Endothelial cell of umbilical vein (primary cell): Measurements from ENCODE around the gene CCDC167. TPM values are rescaled to one million over a fixed set of nuclear protein-coding genes. Genes with fewer than 3 reads are reported as not detected.

Source experiments
- BruUV-seq: library from RNA; stranded (reverse); fragments of 400-500 nt; replicated peaks from 2 replicates; lab custom pipeline; 2021; lab: Mats Ljungman, UMichigan
- CTCF ChIA-PET: fragments of 300-600, 350-600 bp; sonication (Branson Sonifier 250); formaldehyde crosslinking; loops from one replicate; lab custom pipeline; 2021; ENCODE audit warnings: antibody characterized with exemption, inconsistent platforms; lab: Charles Lee
- POLR2A ChIA-PET: fragments of 300-600, 350-600 bp; sonication (Branson Sonifier 250); formaldehyde crosslinking; loops from one replicate; lab custom pipeline; 2021; ENCODE audit warnings: antibody characterized with exemption, inconsistent platforms; lab: Charles Lee
- DNase-seq: peaks from one replicate; pipeline ENCODE4 v3.0.0-alpha.2; 2011; ENCODE audit warnings: low read depth, low spot score
- FAIRE-seq: peaks from 2 replicates; lab custom pipeline; 2011; peaks lifted over from hg19 to GRCh38; lab: Jason Lieb, UNC
- H2AFZ ChIP-seq: 2 replicates; pipeline ENCODE4 v1.6.0; 2012; ENCODE audit warnings: low read depth, low read length, control low read depth, inconsistent platforms
- H3K27ac ChIP-seq: 2 replicates; pipeline ENCODE4 v1.5.1; 2011; ENCODE audit warnings: low read depth, mild to moderate bottlenecking, control low read depth, low read length, moderate library complexity; ENCODE audit not compliant: insufficient read depth
- H3K27me3 ChIP-seq, 2 experiments: 2 replicates each; pipeline versions ENCODE4 v1.6.0 to v1.6.1; 2011; ENCODE audit warnings: low read length in 2 of 2, mixed read lengths in 1 of 2; ENCODE audit not compliant: control insufficient read depth in 2 of 2, insufficient read depth in 2 of 2
- H3K36me3 ChIP-seq, 2 experiments: 2 replicates in 1 of 2; 3 replicates in 1 of 2; pipeline ENCODE4 v1.5.1; 2011; ENCODE audit warnings: low read length in 2 of 2, mild to moderate bottlenecking in 1 of 2, moderate library complexity in 1 of 2; ENCODE audit not compliant: control insufficient read depth in 2 of 2, insufficient read depth in 2 of 2; ENCODE audit errors: extremely low read depth in 1 of 2
- H3K4me1 ChIP-seq: 3 replicates; pipeline ENCODE4 v1.5.1; 2011; ENCODE audit warnings: mild to moderate bottlenecking, low read length; ENCODE audit not compliant: control insufficient read depth, insufficient read depth; ENCODE audit errors: extremely low read depth
- H3K4me2 ChIP-seq: 2 replicates; pipeline ENCODE4 v1.6.1; 2011; ENCODE audit warnings: low read length, control low read depth, mixed read lengths; ENCODE audit not compliant: insufficient read depth
- H3K4me3 ChIP-seq, 3 experiments: fragments of 200-600 bp in 1 of 3; sonication (generic), shearing (Covaris generic) in 1 of 3; replicated peaks in 1 of 3; 2 replicates each; pipeline ENCODE4 v1.5.1; 2011 to 2016; ENCODE audit warnings: control low read depth in 3 of 3, low read length in 3 of 3, mild to moderate bottlenecking in 2 of 3, inconsistent platforms in 1 of 3, low read depth in 1 of 3, moderate library complexity in 1 of 3; ENCODE audit not compliant: insufficient read depth in 1 of 3
- H3K79me2 ChIP-seq: 2 replicates; pipeline ENCODE4 v1.6.0; 2012; ENCODE audit warnings: low read length, inconsistent platforms; ENCODE audit not compliant: control insufficient read depth, insufficient read depth
- H3K9ac ChIP-seq: replicated peaks from 2 replicates; pipeline ENCODE3; 2011; ENCODE audit warnings: low read length, control low read depth; ENCODE audit not compliant: insufficient read depth; ENCODE audit errors: extremely low read depth
- H3K9me1 ChIP-seq: replicated peaks from 3 replicates; pipeline ENCODE4 v1.6.0; 2011; ENCODE audit warnings: mild to moderate bottlenecking, low read length; ENCODE audit not compliant: control insufficient read depth, insufficient read depth; ENCODE audit errors: extremely low read depth
- H3K9me3 ChIP-seq: replicated peaks from 2 replicates; pipeline ENCODE4 v1.5.1; 2012; ENCODE audit warnings: low read length, inconsistent platforms; ENCODE audit not compliant: control insufficient read depth, insufficient read depth
- H4K20me1 ChIP-seq: replicated peaks from 2 replicates; pipeline ENCODE3; 2011; ENCODE audit warnings: mild to moderate bottlenecking, low read length; ENCODE audit not compliant: control insufficient read depth, insufficient read depth; ENCODE audit errors: extremely low read depth
- CTCF ChIP-seq, 2 donors: IDR thresholded peaks; 1 replicate in 1 of 2; 2 replicates in 1 of 2; pipeline ENCODE4 v1.5.1; 2011; ENCODE audit warnings: low read length in 2 of 2, mild to moderate bottlenecking in 2 of 2, moderate library complexity in 2 of 2, control low read depth in 1 of 2, inconsistent platforms in 1 of 2, low read depth in 1 of 2; ENCODE audit not compliant: insufficient read depth in 1 of 2; ENCODE audit errors: extremely low read depth in 1 of 2
- EZH2 ChIP-seq: IDR thresholded peaks from 2 replicates; pipeline ENCODE4 v1.6.1; 2012; ENCODE audit warnings: borderline replicate concordance, low read depth, mild to moderate bottlenecking, moderate library complexity, low read length, inconsistent platforms; ENCODE audit not compliant: severe bottlenecking
- FOS ChIP-seq: IDR thresholded peaks from 2 replicates; pipeline ENCODE4 v1.6.1; 2011; ENCODE audit warnings: mild to moderate bottlenecking, low read length, moderate library complexity, borderline replicate concordance; ENCODE audit not compliant: insufficient read depth
- GATA2 ChIP-seq: IDR thresholded peaks from 2 replicates; pipeline ENCODE4 v1.7.0; 2011; ENCODE audit warnings: low read depth, mild to moderate bottlenecking, moderate library complexity, mixed read lengths, low read length; ENCODE audit not compliant: insufficient read length, insufficient read depth
- JUN ChIP-seq: IDR thresholded peaks from 2 replicates; pipeline ENCODE4 v1.6.1; 2011; ENCODE audit warnings: borderline replicate concordance, low read depth; ENCODE audit not compliant: insufficient read length, insufficient read depth
- MYC ChIP-seq: IDR thresholded peaks from one replicate; pipeline ENCODE4 v1.6.1; 2011; ENCODE audit warnings: mild to moderate bottlenecking, low read depth, low read length
- POLR2A ChIP-seq: IDR thresholded peaks from 2 replicates; pipeline ENCODE4 v1.6.1; 2012; ENCODE audit warnings: low read depth, mild to moderate bottlenecking, control low read depth, low read length
- POLR2AphosphoS5 ChIP-seq: IDR thresholded peaks from 2 replicates; pipeline ENCODE4 v1.6.1; 2012; ENCODE audit warnings: low read depth, mild to moderate bottlenecking, control low read depth, low read length, moderate library complexity; ENCODE audit not compliant: insufficient read depth
- dilution Hi-C: fragments of 300-500 bp; cut with MboI; formaldehyde crosslinking; loops from one replicate; pipeline ENCODE4 v1.15.0; 2019; ENCODE audit warnings: low sequenced_read_pairs; ENCODE audit not compliant: extremely low pct_ligation_motif_present
- intact Hi-C: fragments of 100-400 bp; cut with micrococcal nuclease; formaldehyde crosslinking; loops from one replicate; pipeline ENCODE4 v1.10.0; 2022
- polyA plus RNA-seq, 4 experiments: library from polyadenylated mRNA; depleted of rRNA in 3 of 4; stranded (reverse) in 3 of 4; unstranded in 1 of 4; fragments of >200 nt; gene quantifications; 2 replicates each; pipeline versions ENCODE4 v1.2.1 to v1.2.3, GENCODE V29; 2011 to 2012; ENCODE audit warnings: missing spikeins in 1 of 4
- total RNA-seq: library from RNA; stranded (reverse); gene quantifications from 2 replicates; pipeline ENCODE4 v1.2.3, GENCODE V29; 2021
- TF ChIP-seq, protein P1 (sequence below): IDR thresholded peaks from 2 replicates; pipeline ENCODE4 v1.6.1; 2011; ENCODE audit not compliant: insufficient read depth, insufficient read length

CCDC167 gene
- total and polyA plus RNA-seq, 2 donors (not counting 3 experiments of a cell fraction or from before 2014, with no cell fraction given) = 46.6 to 105 TPM

DNA sequence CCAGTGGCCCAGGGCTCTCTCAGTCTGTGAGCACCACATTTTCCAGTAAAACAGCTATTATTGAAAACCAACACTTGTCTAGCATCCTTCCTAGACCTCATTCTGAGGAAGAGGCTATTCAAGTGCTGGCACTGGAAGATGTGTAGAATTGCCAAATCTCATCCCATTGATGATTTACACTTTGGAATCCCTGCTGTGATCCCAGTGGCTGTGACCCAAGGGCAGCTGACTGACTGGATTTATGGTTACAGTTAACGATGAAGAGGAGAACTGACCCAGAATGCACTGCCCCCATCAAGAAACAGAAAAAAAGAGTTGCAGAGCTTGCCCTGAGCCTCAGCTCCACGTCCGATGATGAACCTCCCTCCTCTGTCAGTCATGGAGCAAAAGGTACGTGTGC is 64.3 kb downstream of the CCDC167 start:
- no peak for TF ChIP-seq POLR2A
- TF ChIP-seq POLR2AphosphoS5 = no peak
- no peak for TF ChIP-seq FOS
- ChIA-PET CTCF (interaction anchor here (1.0 kb wide), 1 partner anchor 257 kb away, joined by 3 read pairs; no protein-coding TSS in a partner anchor), POLR2A (no interaction called here)
- Histone ChIP-seq H3K4me3 (no peak overlapping the region), H2AFZ (no peak overlapping the region), H3K4me2 (no peak overlapping the region), H3K27ac (no peak overlapping the region), H3K27me3 (no peaks in the 10 kb centered on the region), H3K9me1 (no peaks in the 10 kb centered on the region), H3K79me2 (peaks cover 13% of the 10 kb centered on the region), H3K9me3 (no peaks in the 10 kb centered on the region), H3K36me3 (peaks cover 0 to 7% of the 10 kb centered on the region in 2 experiments), H3K4me1 (peaks cover 13% of the 10 kb centered on the region), H3K9ac (no peak overlapping the region), H4K20me1 (no peaks in the 10 kb centered on the region)
- dilution Hi-C loops (no loop called here), intact Hi-C loops (no loop called here)
- no peak for DNase-seq
- BruUV-seq = no TSS peak
- FAIRE-seq = no peak

DNA sequence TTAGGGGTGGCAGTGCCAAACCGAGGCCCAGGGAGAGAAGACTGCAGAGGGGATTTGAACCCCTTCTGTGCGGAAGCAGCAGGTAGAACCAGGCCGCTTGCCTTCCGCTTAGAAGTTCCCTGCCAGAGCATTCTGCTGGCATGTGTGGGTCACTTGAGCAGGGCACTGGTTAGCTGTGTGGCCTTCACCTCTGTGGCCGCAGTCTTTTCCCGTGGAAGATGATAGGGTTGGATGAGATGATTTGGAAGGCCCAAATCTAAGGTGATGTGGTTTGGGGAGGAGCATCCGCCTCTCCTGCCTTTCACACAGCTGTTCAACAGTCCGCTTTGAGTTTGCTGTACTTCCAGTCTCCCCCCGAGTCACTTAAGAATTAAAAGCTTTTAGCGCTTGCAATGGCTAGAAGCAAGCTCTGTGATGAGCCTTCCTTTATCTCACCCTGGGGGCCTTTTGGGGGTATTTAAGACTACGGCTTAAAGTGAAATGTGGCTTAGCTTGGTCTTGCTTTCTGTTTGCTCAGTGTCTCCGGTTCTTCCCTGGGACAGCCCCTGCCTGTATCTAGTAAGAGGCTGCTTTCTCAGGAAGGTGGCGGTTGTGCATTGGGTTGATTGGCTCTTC is 65.9 kb downstream of the CCDC167 start:
- Histone ChIP-seq H3K79me2 (peaks cover 13% of the 10 kb centered on the region), H3K9me1 (no peaks in the 10 kb centered on the region), H3K36me3 (peaks cover 0 to 7% of the 10 kb centered on the region in 2 experiments), H3K9ac (peak overlapping the region; percentile 80), H3K9me3 (no peaks in the 10 kb centered on the region), H3K27me3 (peaks cover 0 to 5% of the 10 kb centered on the region in 2 experiments), H3K4me1 (peaks cover 13% of the 10 kb centered on the region), H4K20me1 (no peaks in the 10 kb centered on the region), H3K27ac (peak overlapping the region; percentile 31), H3K4me2 (peak overlapping the region; percentile 93), H3K4me3 (peak overlapping the region; percentile 85 to 88 (median 87)), H2AFZ (peak overlapping the region; percentile 99)
- DNase-seq (no peak), FAIRE-seq (peak; percentile 44)
- POLR2A ChIA-PET = interaction anchor here (0.5 kb wide), 1 partner anchor 54 kb away, joined by 3 read pairs; no protein-coding TSS in a partner anchor
- intact Hi-C loops = no loop called here
- dilution Hi-C loops = no loop called here
- CTCF ChIA-PET = interaction anchor here (1.5 kb wide), 1 partner anchor 132 kb away, joined by 3 read pairs; no protein-coding TSS in a partner anchor
- TF ChIP-seq EZH2 (no peak), CTCF (IDR thresholded peaks at IDR 0.05; ENCODE audit: extremely low read depth in 1 of 2, insufficient read depth in 1 of 2, low read depth in 1 of 2, low read length in 2 of 2) (no peak), POLR2AphosphoS5 (no peak), GATA2 (no peak), FOS (no peak), JUN (no peak), MYC (no peak), POLR2A (no peak)
- TF ChIP-seq, protein P1, sequence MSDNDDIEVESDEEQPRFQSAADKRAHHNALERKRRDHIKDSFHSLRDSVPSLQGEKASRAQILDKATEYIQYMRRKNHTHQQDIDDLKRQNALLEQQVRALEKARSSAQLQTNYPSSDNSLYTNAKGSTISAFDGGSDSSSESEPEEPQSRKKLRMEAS = no peak
- no TSS peak for BruUV-seq
